Mesendoderm (in vitro differentiated cells): Measurements from ENCODE around the gene CC2D2A.

ENCODE experiments used
- DNase-seq: peaks from one replicate; pipeline ENCODE4 v3.0.0; 2013
- H2AK5ac ChIP-seq: 2 replicates; pipeline ENCODE4 v1.6.1; 2013; ENCODE audit warnings: low read length, inconsistent platforms
- H2BK120ac ChIP-seq: 2 replicates; pipeline ENCODE4 v1.6.1; 2013; ENCODE audit warnings: low read depth, mild to moderate bottlenecking, low read length, moderate library complexity, mixed read lengths
- H2BK15ac ChIP-seq: replicated peaks from 2 replicates; pipeline ENCODE4 v1.6.1; 2013; ENCODE audit warnings: low read depth, mild to moderate bottlenecking, moderate library complexity
- H2BK5ac ChIP-seq: 2 replicates; pipeline ENCODE4 v1.6.1; 2013; ENCODE audit warnings: low read length, inconsistent platforms
- H3K18ac ChIP-seq: 2 replicates; pipeline ENCODE4 v1.6.1; 2013; ENCODE audit warnings: mild to moderate bottlenecking, low read length, mixed read lengths
- H3K23ac ChIP-seq: one replicate; pipeline ENCODE4 v1.6.1; 2013; ENCODE audit warnings: low read length
- H3K27ac ChIP-seq: 2 replicates; pipeline ENCODE4 v1.5.1; 2013; ENCODE audit warnings: low read depth, mild to moderate bottlenecking, inconsistent platforms, low read length, moderate library complexity
- H3K27me3 ChIP-seq: 2 replicates; pipeline ENCODE4 v1.6.1; 2013; ENCODE audit warnings: low read length, control low read depth, mild to moderate bottlenecking, inconsistent platforms; ENCODE audit not compliant: insufficient read depth, poor library complexity
- H3K36me3 ChIP-seq: 2 replicates; pipeline ENCODE4 v1.6.1; 2013; ENCODE audit warnings: low read length, inconsistent platforms; ENCODE audit not compliant: control insufficient read depth, insufficient read depth
- H3K4ac ChIP-seq: one replicate; pipeline ENCODE4 v1.6.1; 2013; ENCODE audit warnings: low read depth, mild to moderate bottlenecking, low read length, moderate library complexity
- H3K4me1 ChIP-seq: 2 replicates; pipeline ENCODE4 v1.6.1; 2013; ENCODE audit warnings: low read depth, low read length, inconsistent platforms; ENCODE audit not compliant: control insufficient read depth
- H3K4me2 ChIP-seq: 2 replicates; pipeline ENCODE4 v1.6.1; 2013; ENCODE audit warnings: low read length
- H3K4me3 ChIP-seq: 2 replicates; pipeline ENCODE4 v1.5.1; 2013; ENCODE audit warnings: mild to moderate bottlenecking, low read length
- H3K56ac ChIP-seq: one replicate; pipeline ENCODE4 v1.6.1; 2013; ENCODE audit warnings: low read length
- H3K79me1 ChIP-seq: 2 replicates; pipeline ENCODE4 v1.6.1; 2013; ENCODE audit warnings: low read length, inconsistent platforms
- H3K79me2 ChIP-seq: 2 replicates; pipeline ENCODE4 v1.6.1; 2013; ENCODE audit warnings: mild to moderate bottlenecking, low read length; ENCODE audit not compliant: control insufficient read depth, insufficient read depth
- H3K9ac ChIP-seq: 2 replicates; pipeline ENCODE4 v1.6.1; 2013; ENCODE audit warnings: low read length, inconsistent platforms
- H4K5ac ChIP-seq: one replicate; pipeline ENCODE4 v1.6.1; 2013; ENCODE audit warnings: low read length
- H4K8ac ChIP-seq: one replicate; pipeline ENCODE4 v1.6.1; 2013; ENCODE audit warnings: low read depth, mild to moderate bottlenecking, control low read depth, low read length, moderate library complexity
- WGBS: extraction: QIAGEN DNeasy Blood & Tissue Kit; methylation state at CpG from one replicate; pipeline ENCODE4 v1.1.7; 2013; ENCODE audit warnings: low lambda C conversion rate, missing lambda C conversion rate; ENCODE audit not compliant: insufficient coverage; ENCODE audit errors: extremely low coverage; 5-methylcytosine and 5-hydroxymethylcytosine counted together

CC2D2A gene

DNA sequence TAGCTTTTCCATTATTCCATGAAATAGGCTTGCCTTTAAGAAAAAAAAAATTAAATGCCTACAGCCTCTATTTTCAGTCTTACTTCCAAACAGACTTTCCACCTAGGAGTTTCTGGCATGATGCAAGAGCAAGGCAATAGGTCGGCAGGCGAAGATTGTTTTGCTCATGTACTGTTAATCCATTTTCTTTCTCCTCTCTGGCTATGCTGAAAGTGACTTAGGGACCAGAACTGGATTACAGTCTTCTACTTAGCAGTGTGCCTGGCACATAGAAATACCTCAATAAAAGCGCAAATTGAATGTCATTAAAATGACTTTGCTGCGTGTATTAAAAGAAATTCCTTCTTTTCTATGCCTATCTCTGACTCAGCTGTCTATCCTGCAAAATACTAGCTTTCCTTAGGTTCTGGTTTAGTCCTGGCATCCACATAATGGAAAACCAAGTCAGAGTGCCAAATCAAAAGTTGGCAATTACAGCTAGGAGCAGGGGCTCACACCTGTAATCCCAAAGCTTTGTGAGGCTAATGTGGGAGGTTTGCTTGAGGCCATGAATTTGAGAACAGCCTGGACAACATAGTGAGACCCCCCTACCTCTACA, 51.9 kb downstream of the CC2D2A start:
- Histone ChIP-seq H3K27ac (no peak overlapping the region), H3K4me3 (no peak overlapping the region), H3K23ac (no peak overlapping the region), H3K4me2 (no peak overlapping the region), H3K4ac (no peak overlapping the region), H4K8ac (no peak overlapping the region), H3K79me1 (no peaks in the 10 kb centered on the region), H3K79me2 (no peaks in the 10 kb centered on the region), H2AK5ac (no peak overlapping the region), H3K27me3 (peaks cover 2% of the 10 kb centered on the region), H3K9ac (no peak overlapping the region), H3K18ac (no peak overlapping the region), H4K5ac (no peak overlapping the region), H2BK5ac (no peak overlapping the region), H3K36me3 (peaks cover 1% of the 10 kb centered on the region), H2BK120ac (no peak overlapping the region), H2BK15ac (no peak overlapping the region), H3K56ac (no peak overlapping the region), H3K4me1 (no peaks in the 10 kb centered on the region)
- DNase-seq, result no peak
- WGBS, result no CpG with 5 or more reads among the region's 4 CpGs

DNA sequence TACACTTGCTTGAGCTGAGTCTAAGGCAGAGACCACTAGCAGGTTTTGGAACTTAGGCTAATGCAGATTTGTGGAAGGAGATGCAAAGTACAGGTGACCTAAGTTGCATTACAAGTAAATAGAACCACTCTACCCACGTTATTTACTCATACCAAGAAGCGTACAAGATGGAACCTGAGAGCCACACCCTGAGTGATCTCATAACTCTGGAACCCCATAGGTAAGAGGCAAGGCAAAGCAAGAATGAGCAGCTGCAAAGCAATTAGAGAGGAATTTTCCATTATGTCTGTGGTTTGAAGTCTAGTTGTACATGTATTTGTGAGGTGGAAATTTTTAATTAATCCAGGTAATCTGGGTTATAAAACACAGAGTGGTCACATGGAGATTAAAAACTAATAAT, 55.4 kb downstream of the CC2D2A start:
- Histone ChIP-seq H2AK5ac (no peak overlapping the region), H3K4me2 (no peak overlapping the region), H3K9ac (no peak overlapping the region), H3K4ac (no peak overlapping the region), H2BK15ac (no peak overlapping the region), H3K4me3 (no peak overlapping the region), H3K27me3 (peaks cover 2% of the 10 kb centered on the region), H4K5ac (no peak overlapping the region), H3K27ac (no peak overlapping the region), H3K36me3 (peaks cover 1% of the 10 kb centered on the region), H3K18ac (no peak overlapping the region), H2BK5ac (no peak overlapping the region), H3K79me2 (no peaks in the 10 kb centered on the region), H4K8ac (no peak overlapping the region), H3K56ac (no peak overlapping the region), H3K23ac (no peak overlapping the region), H3K4me1 (no peaks in the 10 kb centered on the region), H2BK120ac (no peak overlapping the region), H3K79me1 (no peaks in the 10 kb centered on the region)
- no CpG with 5 or more reads among the region's 2 CpGs for WGBS
- DNase-seq, result peak; percentile 51

DNA sequence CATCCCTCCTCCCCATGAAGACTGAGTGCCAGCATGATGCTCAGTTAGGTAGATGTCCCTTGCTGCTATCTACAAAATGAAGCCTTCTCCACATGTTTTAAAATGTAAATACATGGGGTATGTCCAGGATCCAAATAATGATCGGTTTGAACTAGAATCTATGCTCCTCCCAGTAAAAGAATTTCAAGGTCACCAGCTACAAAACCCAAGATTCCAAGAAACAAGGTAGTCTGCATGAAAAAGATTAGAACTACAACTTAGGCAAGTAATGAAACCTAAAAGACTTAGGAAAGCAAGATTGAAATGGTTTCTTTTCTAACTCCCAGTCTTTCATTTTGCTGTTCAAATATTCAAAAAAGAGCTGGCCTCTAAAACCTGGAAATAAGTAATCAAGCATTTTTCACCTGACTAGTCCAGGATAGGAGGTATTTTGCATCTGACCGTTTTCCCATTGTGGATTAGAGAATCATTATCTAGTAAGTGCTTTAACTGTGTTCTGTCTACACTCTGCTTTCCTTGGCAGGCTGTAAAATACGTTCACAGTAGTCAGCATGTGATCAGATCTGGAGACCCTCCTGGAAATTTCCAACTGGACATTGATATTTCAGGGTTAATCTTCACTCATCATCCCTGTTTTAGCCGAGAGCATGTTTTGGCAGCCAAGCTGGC, 57.4 kb downstream of the CC2D2A start:
- WGBS, result no CpG with 5 or more reads among the region's 4 CpGs
- Histone ChIP-seq H3K9ac (no peak overlapping the region), H3K27ac (no peak overlapping the region), H2BK120ac (no peak overlapping the region), H4K8ac (no peak overlapping the region), H2AK5ac (no peak overlapping the region), H3K36me3 (no peaks in the 10 kb centered on the region), H3K23ac (no peak overlapping the region), H3K18ac (no peak overlapping the region), H2BK5ac (no peak overlapping the region), H3K56ac (no peak overlapping the region), H3K4me3 (no peak overlapping the region), H3K27me3 (peaks cover 2% of the 10 kb centered on the region), H3K79me2 (no peaks in the 10 kb centered on the region), H4K5ac (no peak overlapping the region), H3K79me1 (no peaks in the 10 kb centered on the region), H3K4ac (no peak overlapping the region), H2BK15ac (no peak overlapping the region), H3K4me2 (no peak overlapping the region), H3K4me1 (no peaks in the 10 kb centered on the region)
- no peak for DNase-seq

DNA sequence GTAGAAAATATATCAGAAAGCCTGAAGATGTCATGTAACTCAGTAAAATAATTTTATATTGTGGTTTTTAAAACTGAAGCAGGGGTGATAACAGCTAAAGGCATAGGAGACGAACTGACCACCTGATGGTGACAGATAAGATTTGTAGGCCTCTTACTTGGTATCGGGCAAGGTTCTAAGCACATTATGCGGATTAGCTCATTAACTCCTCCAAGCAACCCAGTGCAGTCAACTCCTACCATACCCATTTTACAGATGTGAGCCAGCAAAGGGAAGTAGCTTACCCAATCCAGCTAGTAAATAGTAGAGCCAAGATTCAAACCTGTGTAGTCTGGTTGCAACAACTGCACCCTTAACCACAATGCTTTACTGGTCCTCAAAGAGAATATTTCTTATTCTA, 62.1 kb downstream of the CC2D2A start:
- Histone ChIP-seq H3K27ac (no peak overlapping the region), H4K8ac (no peak overlapping the region), H3K18ac (no peak overlapping the region), H4K5ac (no peak overlapping the region), H3K4me2 (no peak overlapping the region), H3K4ac (no peak overlapping the region), H3K9ac (no peak overlapping the region), H3K36me3 (no peaks in the 10 kb centered on the region), H3K56ac (no peak overlapping the region), H2BK15ac (no peak overlapping the region), H3K79me1 (no peaks in the 10 kb centered on the region), H3K27me3 (no peaks in the 10 kb centered on the region), H3K4me3 (no peak overlapping the region), H3K79me2 (no peaks in the 10 kb centered on the region), H3K4me1 (peaks cover 2% of the 10 kb centered on the region), H2AK5ac (no peak overlapping the region), H3K23ac (no peak overlapping the region), H2BK5ac (no peak overlapping the region), H2BK120ac (no peak overlapping the region)
- no CpG with 5 or more reads among the region's 3 CpGs for WGBS
- DNase-seq, result peak; percentile 29

DNA sequence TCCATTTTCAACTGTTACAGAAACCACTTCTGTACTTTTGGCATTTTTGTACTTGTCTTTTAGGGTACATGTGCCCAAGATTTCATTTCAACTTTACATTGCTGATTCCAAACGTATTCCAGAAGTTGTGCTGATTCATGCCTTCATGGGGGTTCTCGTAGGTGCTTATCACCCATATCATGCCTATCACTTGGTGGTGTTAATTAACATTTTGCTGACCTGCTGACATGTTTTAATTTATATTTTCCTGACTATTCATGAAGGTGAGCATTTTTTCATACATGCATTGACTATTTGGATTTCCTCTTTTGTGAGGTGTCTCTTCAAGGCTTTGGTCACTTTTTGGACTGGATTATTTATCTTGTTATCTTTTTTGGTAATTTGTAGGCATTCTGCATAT, 64.1 kb downstream of the CC2D2A start:
- Histone ChIP-seq H4K5ac (no peak overlapping the region), H3K9ac (no peak overlapping the region), H2AK5ac (no peak overlapping the region), H4K8ac (no peak overlapping the region), H3K18ac (no peak overlapping the region), H3K79me2 (no peaks in the 10 kb centered on the region), H3K4ac (no peak overlapping the region), H3K56ac (no peak overlapping the region), H3K36me3 (no peaks in the 10 kb centered on the region), H3K4me2 (no peak overlapping the region), H3K27me3 (no peaks in the 10 kb centered on the region), H3K4me1 (peaks cover 2% of the 10 kb centered on the region), H2BK120ac (no peak overlapping the region), H3K23ac (no peak overlapping the region), H2BK5ac (no peak overlapping the region), H2BK15ac (no peak overlapping the region), H3K27ac (no peak overlapping the region), H3K79me1 (no peaks in the 10 kb centered on the region), H3K4me3 (no peak overlapping the region)
- DNase-seq, result peak; percentile 20
- WGBS, result no CpG with 5 or more reads among the region's 2 CpGs

DNA sequence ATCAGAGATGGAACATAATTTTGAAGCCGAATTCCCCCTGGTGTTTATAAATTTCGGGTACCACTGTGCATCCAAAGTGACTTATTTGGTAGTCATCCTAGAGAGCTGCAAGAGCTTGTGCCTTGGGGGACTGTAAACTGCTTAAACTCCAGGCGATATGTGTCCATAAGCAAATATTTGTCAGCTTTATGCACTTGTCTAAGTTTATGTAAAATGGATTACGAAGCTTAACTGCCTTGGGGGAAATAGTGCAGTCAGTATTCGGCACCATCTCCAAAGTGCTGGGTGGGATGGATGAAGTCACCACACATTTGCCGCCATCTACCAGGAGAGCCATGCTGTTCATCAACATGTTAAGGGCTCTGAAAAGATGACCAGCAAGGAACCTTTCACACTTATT, 65.9 kb downstream of the CC2D2A start:
- Histone ChIP-seq H3K9ac (no peak overlapping the region), H3K79me1 (no peaks in the 10 kb centered on the region), H3K79me2 (no peaks in the 10 kb centered on the region), H2AK5ac (no peak overlapping the region), H3K4ac (no peak overlapping the region), H2BK15ac (no peak overlapping the region), H3K27ac (no peak overlapping the region), H3K4me3 (no peak overlapping the region), H2BK120ac (no peak overlapping the region), H3K56ac (no peak overlapping the region), H3K36me3 (no peaks in the 10 kb centered on the region), H3K4me2 (no peak overlapping the region), H3K23ac (no peak overlapping the region), H3K27me3 (no peaks in the 10 kb centered on the region), H4K5ac (no peak overlapping the region), H4K8ac (no peak overlapping the region), H3K18ac (no peak overlapping the region), H3K4me1 (peaks cover 2% of the 10 kb centered on the region), H2BK5ac (no peak overlapping the region)
- DNase-seq, result no peak
- WGBS, result no CpG with 5 or more reads among the region's 6 CpGs
